Endothelial cell (in vitro differentiated cells): Measurements from ENCODE around the gene GRIP2. TPM values are rescaled to one million over a fixed set of nuclear protein-coding genes. Genes with fewer than 3 reads are reported as not detected.
A peak's percentile ranks its signal among the peaks of the same experiment; 100 is the strongest.

ENCODE experiments used
- DNase-seq: peaks from one replicate; pipeline ENCODE4 v3.0.0; 2021; ENCODE audit warnings: low spot score
- H3K27ac Mint-ChIP-seq: one replicate; pipeline ENCODE4 v1.8.0; 2021; ENCODE audit warnings: mixed read lengths, inconsistent platforms; ENCODE audit not compliant: unreplicated experiment
- H3K27me3 Mint-ChIP-seq: one replicate; pipeline ENCODE4 v1.8.0; 2021; ENCODE audit warnings: mild to moderate bottlenecking, moderate library complexity, mixed read lengths, inconsistent platforms; ENCODE audit not compliant: unreplicated experiment
- H3K36me3 Mint-ChIP-seq: one replicate; pipeline ENCODE4 v1.8.0; 2021; ENCODE audit warnings: mild to moderate bottlenecking, low read depth, mixed read lengths, inconsistent platforms; ENCODE audit not compliant: unreplicated experiment
- H3K4me1 Mint-ChIP-seq: one replicate; pipeline ENCODE4 v1.8.0; 2021; ENCODE audit warnings: mild to moderate bottlenecking, mixed read lengths, inconsistent platforms; ENCODE audit not compliant: unreplicated experiment
- H3K4me3 Mint-ChIP-seq: one replicate; pipeline ENCODE4 v1.8.0; 2021; ENCODE audit warnings: mild to moderate bottlenecking, mixed read lengths, inconsistent platforms; ENCODE audit not compliant: unreplicated experiment
- H3K9me3 Mint-ChIP-seq: one replicate; pipeline ENCODE4 v1.8.0; 2021; ENCODE audit warnings: mixed read lengths, inconsistent platforms; ENCODE audit not compliant: unreplicated experiment
- total RNA-seq: library from RNA; stranded (reverse); fragmentation: NEBNext Ultra II Directional; extraction: Animal tissue kit (Norgen Biotek cat#: 25700); gene quantifications from one replicate; pipeline ENCODE4 v1.2.1, GENCODE V29; 2021; ENCODE audit not compliant: unreplicated experiment
- TF ChIP-seq, protein P1 (sequence below): fragments of 200-600 bp; sonication (generic); IDR thresholded peaks from one replicate; pipeline ENCODE4 v1.5.0; 2021; ENCODE audit warnings: antibody characterized with exemption; ENCODE audit not compliant: unreplicated experiment

Gene GRIP2
- total RNA-seq, 1 donor from 2014 or later: 6.6 TPM

DNA sequence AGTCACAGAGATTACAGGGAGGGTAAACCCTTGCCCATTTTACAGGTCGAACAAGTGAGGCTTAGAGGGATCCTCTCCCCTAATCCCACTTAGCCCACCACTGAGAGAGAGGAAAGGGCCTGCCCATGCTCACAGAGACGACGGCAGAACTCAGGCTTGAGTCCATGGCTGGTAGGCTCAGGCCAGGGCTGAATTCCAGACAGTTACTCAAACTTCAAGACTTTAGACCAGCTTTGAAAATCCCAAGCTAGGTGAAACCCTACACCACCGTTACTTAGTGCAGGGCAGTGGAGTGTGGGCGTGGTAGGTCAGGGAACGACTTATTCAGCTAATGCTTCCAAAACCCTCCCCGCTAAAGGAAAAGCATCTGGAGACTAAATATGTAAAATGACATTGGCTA is 16.4 kb downstream of the GRIP2 start:
- no peaks in the 10 kb centered on the region for H3K36me3 Mint-ChIP-seq
- DNase-seq: no peak
- TF ChIP-seq, protein P1, sequence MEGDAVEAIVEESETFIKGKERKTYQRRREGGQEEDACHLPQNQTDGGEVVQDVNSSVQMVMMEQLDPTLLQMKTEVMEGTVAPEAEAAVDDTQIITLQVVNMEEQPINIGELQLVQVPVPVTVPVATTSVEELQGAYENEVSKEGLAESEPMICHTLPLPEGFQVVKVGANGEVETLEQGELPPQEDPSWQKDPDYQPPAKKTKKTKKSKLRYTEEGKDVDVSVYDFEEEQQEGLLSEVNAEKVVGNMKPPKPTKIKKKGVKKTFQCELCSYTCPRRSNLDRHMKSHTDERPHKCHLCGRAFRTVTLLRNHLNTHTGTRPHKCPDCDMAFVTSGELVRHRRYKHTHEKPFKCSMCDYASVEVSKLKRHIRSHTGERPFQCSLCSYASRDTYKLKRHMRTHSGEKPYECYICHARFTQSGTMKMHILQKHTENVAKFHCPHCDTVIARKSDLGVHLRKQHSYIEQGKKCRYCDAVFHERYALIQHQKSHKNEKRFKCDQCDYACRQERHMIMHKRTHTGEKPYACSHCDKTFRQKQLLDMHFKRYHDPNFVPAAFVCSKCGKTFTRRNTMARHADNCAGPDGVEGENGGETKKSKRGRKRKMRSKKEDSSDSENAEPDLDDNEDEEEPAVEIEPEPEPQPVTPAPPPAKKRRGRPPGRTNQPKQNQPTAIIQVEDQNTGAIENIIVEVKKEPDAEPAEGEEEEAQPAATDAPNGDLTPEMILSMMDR: no peak
- H3K27me3 Mint-ChIP-seq: peaks cover 7% of the 10 kb centered on the region
- H3K4me3 Mint-ChIP-seq: no peak overlapping the region
- no peak overlapping the region for H3K27ac Mint-ChIP-seq
- H3K4me1 Mint-ChIP-seq: peaks cover 7% of the 10 kb centered on the region
- H3K9me3 Mint-ChIP-seq: no peaks in the 10 kb centered on the region

DNA sequence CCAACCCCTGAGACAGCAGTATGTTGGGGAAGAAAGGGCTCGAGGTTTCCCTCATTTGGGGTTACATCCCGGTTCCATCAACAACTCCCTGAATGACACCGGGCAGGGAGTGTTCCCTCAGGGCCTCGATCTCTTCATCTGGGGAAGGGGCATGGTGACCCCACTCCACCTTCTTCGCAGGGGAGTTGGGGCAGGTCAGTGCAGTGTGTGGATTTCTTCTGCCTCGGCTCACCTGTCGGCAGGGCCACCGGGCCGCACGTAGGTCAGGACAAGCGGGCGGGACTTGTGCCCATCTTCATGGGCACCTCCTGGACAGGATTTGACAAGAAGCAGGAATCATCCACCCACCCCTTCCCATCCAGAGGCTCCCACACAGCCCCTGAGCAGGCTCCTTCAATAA is 17.4 kb downstream of the GRIP2 start:
- Mint-ChIP-seq H3K9me3 (no peaks in the 10 kb centered on the region), H3K4me3 (no peak overlapping the region), H3K36me3 (no peaks in the 10 kb centered on the region), H3K27me3 (peaks cover 7% of the 10 kb centered on the region), H3K4me1 (peaks cover 4% of the 10 kb centered on the region), H3K27ac (no peak overlapping the region)
- DNase-seq: no peak
- TF ChIP-seq, protein P1: no peak

DNA sequence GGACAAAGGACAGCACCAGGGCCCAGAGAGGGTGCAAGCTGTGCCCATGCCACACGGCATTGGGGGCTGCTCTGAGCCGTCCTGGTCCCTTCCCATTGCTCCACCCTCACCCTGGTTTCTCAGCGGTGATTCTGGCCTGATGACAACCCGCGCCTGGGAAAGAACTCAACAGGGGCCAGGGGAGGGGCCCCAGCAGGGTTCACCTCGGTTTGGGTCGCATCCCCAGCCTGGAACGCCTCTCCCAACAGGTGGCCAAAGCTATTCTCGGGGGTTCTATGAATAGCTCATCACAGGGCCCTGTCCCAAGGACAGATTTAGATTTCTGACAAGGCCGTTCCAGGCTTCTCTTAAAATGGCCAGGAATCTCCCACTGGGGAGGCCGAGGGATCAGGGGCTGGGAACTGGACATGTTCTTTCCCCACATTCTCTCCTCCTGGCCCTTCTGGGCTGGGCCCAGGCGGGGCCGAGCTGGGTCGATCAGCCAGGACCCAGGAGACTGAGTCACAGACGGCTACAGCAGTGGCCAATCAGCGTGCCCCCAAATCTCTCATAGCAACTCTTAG is 17.9 kb downstream of the GRIP2 start:
- Mint-ChIP-seq H3K4me1 (peaks cover 4% of the 10 kb centered on the region), H3K27me3 (peaks cover 7% of the 10 kb centered on the region), H3K4me3 (no peak overlapping the region), H3K36me3 (no peaks in the 10 kb centered on the region), H3K9me3 (no peaks in the 10 kb centered on the region), H3K27ac (no peak overlapping the region)
- DNase-seq: no peak
- TF ChIP-seq, protein P1: no peak

DNA sequence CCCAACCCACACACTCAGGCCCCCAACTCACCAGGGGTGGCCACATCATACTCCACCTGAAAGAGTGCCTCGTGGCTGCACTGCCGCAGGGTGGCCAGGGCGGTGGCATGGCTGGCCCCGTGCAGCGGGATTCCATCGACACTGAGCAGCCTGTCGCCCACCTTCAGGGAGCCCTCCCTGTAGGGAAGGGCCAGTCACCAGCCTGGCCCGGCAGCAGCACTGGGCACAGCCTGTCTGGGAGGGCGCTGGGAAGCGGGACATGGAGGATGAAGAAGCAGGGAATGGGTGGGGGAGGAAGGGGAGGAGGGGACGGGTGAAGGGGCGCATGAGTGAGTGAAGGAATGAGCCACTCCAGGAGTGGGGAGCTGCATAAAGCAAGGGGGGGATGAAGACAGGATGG is 18.5 kb downstream of the GRIP2 start:
- peaks cover 4% of the 10 kb centered on the region for H3K4me1 Mint-ChIP-seq
- no peak overlapping the region for H3K27ac Mint-ChIP-seq
- H3K36me3 Mint-ChIP-seq: no peaks in the 10 kb centered on the region
- TF ChIP-seq, protein P1: no peak
- no peak for DNase-seq
- H3K27me3 Mint-ChIP-seq: peaks cover 7% of the 10 kb centered on the region
- H3K4me3 Mint-ChIP-seq: no peak overlapping the region
- no peaks in the 10 kb centered on the region for H3K9me3 Mint-ChIP-seq

DNA sequence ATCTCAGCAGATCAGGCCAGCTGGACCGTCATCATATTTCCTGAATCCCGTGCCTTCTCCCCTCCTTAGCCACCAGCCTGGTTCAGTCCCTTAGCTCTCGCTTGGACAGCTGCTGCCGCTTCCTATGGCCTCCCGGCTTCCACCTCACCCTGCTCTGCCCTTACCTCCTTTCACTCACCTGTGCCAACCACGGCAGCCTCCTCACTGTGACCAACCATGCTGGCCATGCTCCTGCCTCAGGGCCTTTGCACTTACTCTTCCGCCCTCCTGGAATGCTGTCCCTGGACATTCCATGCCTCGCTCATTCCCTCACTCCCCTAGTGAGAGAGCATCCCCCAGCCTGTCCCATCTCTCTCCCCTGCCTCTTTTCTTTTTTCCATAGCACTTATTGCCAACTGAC is 19.2 kb downstream of the GRIP2 start:
- H3K4me1 Mint-ChIP-seq: peaks cover 4% of the 10 kb centered on the region
- no peaks in the 10 kb centered on the region for H3K36me3 Mint-ChIP-seq
- no peaks in the 10 kb centered on the region for H3K9me3 Mint-ChIP-seq
- no peak for DNase-seq
- TF ChIP-seq, protein P1: no peak
- H3K27me3 Mint-ChIP-seq: peaks cover 6% of the 10 kb centered on the region
- H3K27ac Mint-ChIP-seq: no peak overlapping the region
- H3K4me3 Mint-ChIP-seq: peak overlapping the region; percentile 39
